GM06990 (cell line): ENCODE data around the gene CDK2AP2.

Source experiments
- DNase-seq: peaks from one replicate; pipeline ENCODE4 v3.0.0-alpha.2; 2011; ENCODE audit not compliant: insufficient read length; ENCODE audit errors: extremely low read depth
- H3K27me3 ChIP-seq: replicated peaks from 2 replicates; pipeline ENCODE4 v1.6.0; 2011; ENCODE audit warnings: low read length; ENCODE audit not compliant: control insufficient read depth, insufficient read depth
- H3K36me3 ChIP-seq: 2 replicates; pipeline ENCODE4 v1.5.1; 2011; ENCODE audit warnings: low read length; ENCODE audit not compliant: control insufficient read depth, insufficient read depth
- H3K4me3 ChIP-seq: replicated peaks from 2 replicates; pipeline ENCODE4 v1.5.1; 2011; ENCODE audit warnings: low read depth, mild to moderate bottlenecking, control low read depth, low read length
- CTCF ChIP-seq: IDR thresholded peaks from 2 replicates; pipeline ENCODE4 v1.5.1; 2011; ENCODE audit warnings: low read length, control low read depth, mild to moderate bottlenecking, inconsistent platforms; ENCODE audit not compliant: insufficient read depth, poor library complexity, severe bottlenecking

The CDK2AP2 gene

GRCh38 chr11:67532889-67533288 lies 24.9 kb upstream of the CDK2AP2 start:
- no peaks in the 10 kb centered on the region; the same call in 1 of the 2 replicates for H3K27me3 ChIP-seq
- H3K4me3 ChIP-seq = no peak overlapping the region
- no peak for TF ChIP-seq CTCF
- DNase-seq = no peak
- H3K36me3 ChIP-seq = no peaks in the 10 kb centered on the region

GRCh38 chr11:67530282-67530592 lies 22.3 kb upstream of the CDK2AP2 start:
- no peaks in the 10 kb centered on the region for H3K36me3 ChIP-seq
- no peak for TF ChIP-seq CTCF
- DNase-seq = no peak
- no peaks in the 10 kb centered on the region; the same call in 1 of the 2 replicates for H3K27me3 ChIP-seq
- no peak overlapping the region for H3K4me3 ChIP-seq

- Histone ChIP-seq H3K4me3 (no peak overlapping the region), H3K27me3 (no peaks in the 10 kb centered on the region; the same call in 1 of the 2 replicates), H3K36me3 (no peaks in the 10 kb centered on the region)
- no peak for DNase-seq
- no peak for TF ChIP-seq CTCF
Observed at GRCh38 chr11:67528376-67528775, 20.4 kb upstream of the CDK2AP2 start.

GRCh38 chr11:67525275-67525976 lies 17.5 kb upstream of the CDK2AP2 start:
- no peaks in the 10 kb centered on the region; the same call in 1 of the 2 replicates for H3K27me3 ChIP-seq
- H3K36me3 ChIP-seq = no peaks in the 10 kb centered on the region
- TF ChIP-seq CTCF = no peak
- no peak overlapping the region for H3K4me3 ChIP-seq
- DNase-seq = no peak

- no peaks in the 10 kb centered on the region; the same call in 1 of the 2 replicates for H3K27me3 ChIP-seq
- no peak for DNase-seq
- no peak overlapping the region for H3K4me3 ChIP-seq
- TF ChIP-seq CTCF = no peak
- H3K36me3 ChIP-seq = no peaks in the 10 kb centered on the region
Observed at GRCh38 chr11:67524480-67524808, 16.5 kb upstream of the CDK2AP2 start.
